Common myeloid progenitor, CD34-positive (primary cell): Measurements from ENCODE around the gene TKT. TPM values are rescaled to one million over a fixed set of nuclear protein-coding genes. Genes with fewer than 3 reads are reported as not detected.
"Not testable (repeated sequence)": the region's sequence is repeated elsewhere in the genome, so short reads cannot be mapped to it uniquely, and the experiment has no call there.

Source experiments
- CTCF ChIA-PET: fragments of 350-600 bp; sonication (Branson Sonifier 250); formaldehyde crosslinking; loops from one replicate; lab custom pipeline; 2021; ENCODE audit warnings: antibody characterized with exemption; lab: Charles Lee
- POLR2A ChIA-PET: fragments of 350-600 bp; sonication (Branson Sonifier 250); formaldehyde crosslinking; loops from one replicate; lab custom pipeline; 2021; ENCODE audit warnings: antibody characterized with exemption; lab: Charles Lee
- DNase-seq, 3 donors: peaks; one replicate each; pipeline versions ENCODE4 v3.0.0 to v3.0.0-alpha.2; 2013
- H3K27ac ChIP-seq, 2 experiments: 1 replicate in 1 of 2; 2 replicates in 1 of 2; pipeline ENCODE4 v1.7.0; 2013; ENCODE audit warnings: inconsistent platforms in 2 of 2, low read length in 2 of 2, mild to moderate bottlenecking in 2 of 2, low read depth in 1 of 2, moderate library complexity in 1 of 2; ENCODE audit not compliant: severe bottlenecking in 2 of 2, insufficient read depth in 1 of 2, poor library complexity in 1 of 2
- H3K27me3 ChIP-seq, 5 experiments: replicated peaks in 2 of 5; 1 replicate in 3 of 5; 2 replicates in 2 of 5; pipeline versions ENCODE4 v1.6.1 to v1.7.0; 2013; ENCODE audit warnings: low read length in 4 of 5, mild to moderate bottlenecking in 2 of 5, moderate library complexity in 2 of 5, inconsistent platforms in 1 of 5; ENCODE audit not compliant: insufficient read depth in 5 of 5, control insufficient read depth in 4 of 5
- H3K36me3 ChIP-seq, 4 experiments: 1 replicate in 2 of 4; 2 replicates in 2 of 4; pipeline versions ENCODE4 v1.6.1 to v1.7.0; 2013; ENCODE audit warnings: low read length in 3 of 4, control low read depth in 1 of 4, mild to moderate bottlenecking in 1 of 4; ENCODE audit not compliant: control insufficient read depth in 4 of 4, insufficient read depth in 4 of 4
- H3K4me1 ChIP-seq, 4 experiments: 1 replicate in 3 of 4; 2 replicates in 1 of 4; pipeline versions ENCODE4 v1.6.1 to v1.7.1; 2013; ENCODE audit warnings: low read length in 3 of 4, mild to moderate bottlenecking in 3 of 4, control low read depth in 1 of 4, inconsistent platforms in 1 of 4, moderate library complexity in 1 of 4; ENCODE audit not compliant: control insufficient read depth in 4 of 4, insufficient read depth in 4 of 4; ENCODE audit errors: control extremely low read depth in 1 of 4
- H3K4me3 ChIP-seq, 7 experiments: 1 replicate in 4 of 7; 2 replicates in 3 of 7; pipeline versions ENCODE4 v1.5.1 to v1.7.0; 2013; ENCODE audit warnings: mild to moderate bottlenecking in 7 of 7, low read length in 6 of 7, moderate library complexity in 6 of 7, inconsistent platforms in 2 of 7, low read depth in 2 of 7, control low read depth in 1 of 7; ENCODE audit not compliant: insufficient read depth in 4 of 7, control insufficient read depth in 1 of 7; ENCODE audit errors: extremely low read depth in 1 of 7
- H3K9me3 ChIP-seq, 5 experiments: 1 replicate in 4 of 5; 2 replicates in 1 of 5; pipeline versions ENCODE4 v1.6.1 to v1.7.1; 2013; ENCODE audit warnings: low read length in 4 of 5, mild to moderate bottlenecking in 2 of 5, inconsistent platforms in 1 of 5, low read depth in 1 of 5, moderate library complexity in 1 of 5; ENCODE audit not compliant: control insufficient read depth in 4 of 5, insufficient read depth in 2 of 5; ENCODE audit errors: control extremely low read depth in 1 of 5
- WGBS: methylation state at CpG from one replicate; pipeline ENCODE4 v1.1.5; 2013; ENCODE audit not compliant: insufficient coverage; 5-methylcytosine and 5-hydroxymethylcytosine counted together
- polyA plus RNA-seq: library from polyadenylated mRNA; unstranded; fragments of 120-200 nt; gene quantifications from one replicate; pipeline ENCODE4 v1.2.1, GENCODE V29; 2013

The TKT gene
- 464 TPM for polyA plus RNA-seq

- 15% methylated on average over 38 of the region's 66 CpGs for WGBS
- Histone ChIP-seq H3K4me3 (peak within 1 kb of the TSS; percentile 78 to 96 (median 95)), H3K36me3 (peaks cover 0 to 11% (median 0%) of the 10 kb centered on the region in 4 experiments), H3K4me1 (peaks cover 16 to 41% (median 37%) of the 10 kb centered on the region in 4 experiments), H3K27ac (peak within 1 kb of the TSS; percentile 46 to 73), H3K9me3 (no peaks in the 10 kb centered on the region), H3K27me3 (no peaks in the 10 kb centered on the region)
- POLR2A ChIA-PET = no interaction called here
- CTCF ChIA-PET = interaction anchor here (1.2 to 2.6 kb wide), 3 partner anchors 12 to 36 kb away, joined by 5 to 12 read pairs (median 10); no protein-coding TSS in a partner anchor
- DNase-seq = peak; percentile 84 to 90 (median 88)
Observed at GRCh38 chr3:53255775-53256703, at the start of gene TKT. Gene TKT (minus strand): TSS chr3:53256022. CDS start chr3:53255942, 80 bp downstream.

GRCh38 chr3:53303957-53304356, 48.1 kb upstream of the TKT start:
- POLR2A ChIA-PET = no interaction called here
- no peak overlapping the region for H3K27ac ChIP-seq
- H3K36me3 ChIP-seq = peaks cover 13 to 49% (median 28%) of the 10 kb centered on the region in 4 experiments
- no peaks in the 10 kb centered on the region for H3K4me1 ChIP-seq
- no peaks in the 10 kb centered on the region for H3K9me3 ChIP-seq
- no peaks in the 10 kb centered on the region for H3K27me3 ChIP-seq
- CTCF ChIA-PET = interaction anchor here (0.8 to 1.6 kb wide), 3 partner anchors 12 to 44 kb away, joined by 3 read pairs; partner anchors contain the start of gene DCP1A
- H3K4me3 ChIP-seq = no peak overlapping the region
- no peak for DNase-seq
- 96% methylated on average over 2 of the region's 3 CpGs for WGBS

- Histone ChIP-seq H3K27me3 (no peaks in the 10 kb centered on the region), H3K4me1 (no peaks in the 10 kb centered on the region), H3K27ac (no peak overlapping the region), H3K9me3 (no peaks in the 10 kb centered on the region), H3K36me3 (peaks cover 11 to 49% (median 29%) of the 10 kb centered on the region in 4 experiments), H3K4me3 (no peak overlapping the region)
- no peak for DNase-seq
- 92% methylated on average over 3 of the region's 3 CpGs for WGBS
- POLR2A ChIA-PET = interaction anchor here (0.6 kb wide), 1 partner anchor 163 kb away, joined by 3 read pairs; no protein-coding TSS in a partner anchor
- CTCF ChIA-PET = interaction anchor here (1.5 to 2.3 kb wide), 4 partner anchors 12 to 406 kb away, joined by 3 to 8 read pairs (median 4); partner anchors contain the start of gene DCP1A
Observed at GRCh38 chr3:53303549-53303948, 47.7 kb upstream of the TKT start.

GRCh38 chr3:53300826-53301225, 45.0 kb upstream of the TKT start:
- WGBS = 100% methylated on average over 3 of the region's 3 CpGs
- peaks cover 8 to 59% (median 29%) of the 10 kb centered on the region in 4 experiments for H3K36me3 ChIP-seq
- CTCF ChIA-PET = interaction anchor here (0.6 to 3.9 kb wide), 7 partner anchors 9 to 409 kb away, joined by 3 to 24 read pairs (median 4); no protein-coding TSS in a partner anchor

GRCh38 chr3:53299611-53300023, 43.8 kb upstream of the TKT start:
- H3K4me1 ChIP-seq, H3K4me3 ChIP-seq, H3K27me3 ChIP-seq, H3K27ac ChIP-seq, POLR2A ChIA-PET, H3K9me3 ChIP-seq: not testable (repeated sequence)
- peaks cover 13 to 60% (median 27%) of the 10 kb centered on the region in 4 experiments for H3K36me3 ChIP-seq
- DNase-seq = peak; percentile 52 to 74 (median 73)
- 61% methylated on average over 5 of the region's 5 CpGs for WGBS
- CTCF ChIA-PET = interaction anchor here (0.7 to 3.9 kb wide), 16 partner anchors 8 to 410 kb away, joined by 3 to 24 read pairs (median 4); no protein-coding TSS in a partner anchor

More at GRCh38 chr3:53300826-53301225, 45.0 kb upstream of the TKT start:
- Histone ChIP-seq H3K27ac (no peak overlapping the region), H3K9me3 (no peaks in the 10 kb centered on the region), H3K27me3 (no peaks in the 10 kb centered on the region), H3K4me1 (no peaks in the 10 kb centered on the region), H3K4me3 (no peak overlapping the region)
- POLR2A ChIA-PET = no interaction called here
- DNase-seq = peak in 2 of 3 donors; percentile 24 to 29

- ChIA-PET CTCF (interaction anchor here (1.1 to 1.6 kb wide), 4 partner anchors 47 to 75 kb away, joined by 3 to 4 read pairs (median 4); no protein-coding TSS in a partner anchor), POLR2A (interaction anchor here (0.7 kb wide), 1 partner anchor 187 kb away, joined by 4 read pairs; no protein-coding TSS in a partner anchor)
- WGBS = no CpG with 5 or more reads among the region's 1 CpG
- Histone ChIP-seq H3K36me3 (peaks cover 13 to 54% (median 32%) of the 10 kb centered on the region in 4 experiments), H3K4me1 (no peaks in the 10 kb centered on the region), H3K9me3 (no peaks in the 10 kb centered on the region), H3K27me3 (no peaks in the 10 kb centered on the region), H3K4me3 (no peak overlapping the region), H3K27ac (no peak overlapping the region)
- DNase-seq = no peak
Observed at GRCh38 chr3:53295410-53295809, 39.6 kb upstream of the TKT start.
